ENCODE measurements around the gene MAP3K7CL.

DNA sequence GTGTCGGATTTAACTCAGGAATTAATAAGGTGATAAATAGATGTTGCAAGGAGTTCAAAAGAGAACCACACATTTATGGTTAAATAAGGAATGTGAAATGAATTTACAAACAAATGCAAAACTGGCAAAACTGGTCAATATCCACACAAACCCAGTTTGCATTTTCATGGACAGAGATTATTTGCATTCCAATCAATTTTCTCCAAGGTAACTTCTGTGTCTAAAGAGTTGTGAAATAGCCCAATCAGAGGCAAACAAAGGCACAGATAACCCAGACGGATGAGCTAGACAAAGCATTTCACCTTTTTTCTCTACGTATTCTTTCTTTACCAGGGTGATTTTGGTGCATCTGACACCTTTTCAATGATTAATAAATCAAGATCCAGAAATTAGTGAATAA, 63.9 kb downstream of the MAP3K7CL start:
- TF ChIP-seq POLR2A (IDR thresholded peaks at IDR 0.05; ENCODE audit: low read depth) (no peak), POLR2AphosphoS5 (IDR thresholded peaks at IDR 0.05) (no peak)
- TF ChIP-seq, protein P1, sequence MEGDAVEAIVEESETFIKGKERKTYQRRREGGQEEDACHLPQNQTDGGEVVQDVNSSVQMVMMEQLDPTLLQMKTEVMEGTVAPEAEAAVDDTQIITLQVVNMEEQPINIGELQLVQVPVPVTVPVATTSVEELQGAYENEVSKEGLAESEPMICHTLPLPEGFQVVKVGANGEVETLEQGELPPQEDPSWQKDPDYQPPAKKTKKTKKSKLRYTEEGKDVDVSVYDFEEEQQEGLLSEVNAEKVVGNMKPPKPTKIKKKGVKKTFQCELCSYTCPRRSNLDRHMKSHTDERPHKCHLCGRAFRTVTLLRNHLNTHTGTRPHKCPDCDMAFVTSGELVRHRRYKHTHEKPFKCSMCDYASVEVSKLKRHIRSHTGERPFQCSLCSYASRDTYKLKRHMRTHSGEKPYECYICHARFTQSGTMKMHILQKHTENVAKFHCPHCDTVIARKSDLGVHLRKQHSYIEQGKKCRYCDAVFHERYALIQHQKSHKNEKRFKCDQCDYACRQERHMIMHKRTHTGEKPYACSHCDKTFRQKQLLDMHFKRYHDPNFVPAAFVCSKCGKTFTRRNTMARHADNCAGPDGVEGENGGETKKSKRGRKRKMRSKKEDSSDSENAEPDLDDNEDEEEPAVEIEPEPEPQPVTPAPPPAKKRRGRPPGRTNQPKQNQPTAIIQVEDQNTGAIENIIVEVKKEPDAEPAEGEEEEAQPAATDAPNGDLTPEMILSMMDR (IDR thresholded peaks at IDR 0.05) = no peak
